LNCaP clone FGC (cell line): Measurements from ENCODE around the gene MTURN.

Experiments used
- DNase-seq: peaks from one replicate; pipeline ENCODE4 v3.0.0-alpha.2; 2011; ENCODE audit warnings: low read depth
- H3K4me3 ChIP-seq: 2 replicates; pipeline ENCODE4 v1.5.1; 2011; ENCODE audit warnings: mild to moderate bottlenecking, low read depth, low read length, control low read depth
- TF ChIP-seq, protein P1 (sequence below): IDR thresholded peaks from 2 replicates; pipeline ENCODE4 v1.5.1; 2012; ENCODE audit warnings: mild to moderate bottlenecking; ENCODE audit not compliant: control insufficient read depth, insufficient read depth; ENCODE audit errors: extremely low read depth

The MTURN gene

DNA sequence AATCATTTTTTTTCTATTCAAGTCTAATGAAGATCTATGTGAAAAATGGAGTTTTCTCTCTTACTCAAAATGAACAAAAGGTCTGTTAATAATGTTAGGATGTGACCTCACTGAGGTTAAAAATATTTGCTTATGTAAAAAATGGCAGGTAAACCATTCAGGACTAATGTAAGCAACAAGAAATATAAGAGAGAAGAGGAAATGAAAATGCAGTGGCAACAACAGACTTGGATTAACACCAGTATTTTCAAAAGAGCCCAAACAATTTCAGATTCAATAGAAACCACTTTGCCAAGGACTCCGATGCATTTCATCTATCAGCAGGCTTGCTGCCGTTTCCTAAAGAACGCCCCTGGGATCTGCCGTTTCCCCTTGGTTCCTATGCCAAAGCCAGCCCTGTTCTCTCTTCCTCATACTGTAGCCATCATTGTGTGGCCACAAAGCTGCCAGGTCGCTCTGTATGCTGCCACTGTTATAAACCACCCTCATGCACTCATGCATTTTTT is 66.4 kb downstream of the MTURN start:
- TF ChIP-seq, protein P1, sequence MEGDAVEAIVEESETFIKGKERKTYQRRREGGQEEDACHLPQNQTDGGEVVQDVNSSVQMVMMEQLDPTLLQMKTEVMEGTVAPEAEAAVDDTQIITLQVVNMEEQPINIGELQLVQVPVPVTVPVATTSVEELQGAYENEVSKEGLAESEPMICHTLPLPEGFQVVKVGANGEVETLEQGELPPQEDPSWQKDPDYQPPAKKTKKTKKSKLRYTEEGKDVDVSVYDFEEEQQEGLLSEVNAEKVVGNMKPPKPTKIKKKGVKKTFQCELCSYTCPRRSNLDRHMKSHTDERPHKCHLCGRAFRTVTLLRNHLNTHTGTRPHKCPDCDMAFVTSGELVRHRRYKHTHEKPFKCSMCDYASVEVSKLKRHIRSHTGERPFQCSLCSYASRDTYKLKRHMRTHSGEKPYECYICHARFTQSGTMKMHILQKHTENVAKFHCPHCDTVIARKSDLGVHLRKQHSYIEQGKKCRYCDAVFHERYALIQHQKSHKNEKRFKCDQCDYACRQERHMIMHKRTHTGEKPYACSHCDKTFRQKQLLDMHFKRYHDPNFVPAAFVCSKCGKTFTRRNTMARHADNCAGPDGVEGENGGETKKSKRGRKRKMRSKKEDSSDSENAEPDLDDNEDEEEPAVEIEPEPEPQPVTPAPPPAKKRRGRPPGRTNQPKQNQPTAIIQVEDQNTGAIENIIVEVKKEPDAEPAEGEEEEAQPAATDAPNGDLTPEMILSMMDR: no peak

DNA sequence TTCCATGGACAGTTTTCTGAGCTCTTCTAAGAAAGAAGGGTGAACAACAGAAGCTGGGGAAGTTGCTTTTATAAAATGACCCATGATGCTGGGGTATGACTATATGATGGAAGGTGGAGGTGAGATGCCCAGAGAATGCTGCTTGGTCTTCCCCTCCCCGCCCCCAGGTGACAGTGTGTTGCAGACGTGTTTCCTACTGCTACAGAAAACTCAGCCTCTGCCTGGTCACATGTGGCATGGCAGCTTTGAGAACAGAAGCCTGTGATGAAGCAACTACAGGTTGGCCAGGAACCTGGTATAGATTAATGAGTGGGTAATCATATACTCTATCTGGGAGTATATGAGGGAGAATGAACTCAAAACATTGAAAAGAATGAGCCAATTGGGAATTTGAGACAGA is 67.1 kb downstream of the MTURN start:
- DNase-seq: no peak
- TF ChIP-seq, protein P1: no peak
- H3K4me3 ChIP-seq: no peak overlapping the region

More for the DNA sequence above, 66.4 kb downstream of the MTURN start:
- no peak for DNase-seq
- H3K4me3 ChIP-seq: no peak overlapping the region

DNA sequence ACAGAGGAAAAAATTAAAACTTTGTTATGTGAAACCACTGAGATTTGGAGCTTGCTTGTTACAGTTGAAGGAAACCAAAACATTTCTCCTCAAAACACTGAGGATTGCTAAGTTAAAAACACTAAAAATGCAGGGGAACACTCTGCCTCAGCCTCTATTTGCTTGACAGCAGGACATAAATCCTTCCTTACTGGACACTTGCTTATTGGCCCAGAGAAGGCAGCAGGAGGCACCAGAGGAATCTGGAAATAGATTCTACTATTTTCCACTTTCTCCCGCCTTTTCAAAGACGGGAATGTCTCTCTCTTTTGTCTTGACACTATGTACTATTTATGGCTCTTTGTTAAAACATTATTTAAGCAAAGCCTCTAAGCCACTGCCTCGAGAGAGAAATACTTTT is 67.9 kb downstream of the MTURN start:
- no peak overlapping the region for H3K4me3 ChIP-seq
- no peak for DNase-seq
- TF ChIP-seq, protein P1: no peak

DNA sequence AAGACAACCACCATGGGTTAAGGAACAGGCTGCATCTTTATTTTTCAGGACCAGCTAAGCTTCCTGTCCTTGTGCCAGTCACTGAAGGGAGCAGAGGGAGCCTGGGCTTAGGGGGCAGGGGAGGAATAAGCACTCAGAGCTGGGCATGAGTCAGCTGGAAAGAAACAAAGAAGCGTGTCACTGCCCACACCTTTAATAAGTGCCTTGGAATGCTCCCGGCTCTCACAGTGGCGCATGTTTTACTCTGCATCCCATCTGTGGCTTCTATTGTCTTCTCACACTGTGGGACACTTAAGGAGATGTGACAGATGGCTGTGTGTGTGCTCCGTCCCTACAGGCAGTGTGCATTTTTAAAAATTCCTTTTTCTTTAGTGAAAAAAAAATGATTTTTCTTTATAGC is 71.7 kb downstream of the MTURN start:
- TF ChIP-seq, protein P1: no peak
- H3K4me3 ChIP-seq: no peak overlapping the region
- no peak for DNase-seq

DNA sequence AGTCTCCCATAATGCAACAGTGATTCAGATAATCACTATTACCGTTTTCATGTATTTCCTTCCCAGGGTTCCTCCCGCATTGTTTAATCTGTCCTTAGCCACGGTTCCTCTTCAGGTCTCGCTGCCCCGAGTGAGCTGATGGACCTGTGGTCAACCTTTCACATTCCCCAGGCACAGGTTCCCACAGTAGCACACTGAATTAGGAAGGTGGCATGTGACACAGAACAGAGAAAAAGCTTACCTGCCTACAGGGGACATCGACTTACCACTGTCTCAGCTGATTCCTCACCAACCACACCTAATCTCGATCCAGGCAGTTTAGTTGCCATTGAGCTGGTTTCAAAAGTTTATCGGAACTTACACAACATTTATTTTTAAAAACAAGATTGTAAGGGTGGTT is 72.2 kb downstream of the MTURN start:
- no peak overlapping the region for H3K4me3 ChIP-seq
- no peak for DNase-seq
- TF ChIP-seq, protein P1: no peak

DNA sequence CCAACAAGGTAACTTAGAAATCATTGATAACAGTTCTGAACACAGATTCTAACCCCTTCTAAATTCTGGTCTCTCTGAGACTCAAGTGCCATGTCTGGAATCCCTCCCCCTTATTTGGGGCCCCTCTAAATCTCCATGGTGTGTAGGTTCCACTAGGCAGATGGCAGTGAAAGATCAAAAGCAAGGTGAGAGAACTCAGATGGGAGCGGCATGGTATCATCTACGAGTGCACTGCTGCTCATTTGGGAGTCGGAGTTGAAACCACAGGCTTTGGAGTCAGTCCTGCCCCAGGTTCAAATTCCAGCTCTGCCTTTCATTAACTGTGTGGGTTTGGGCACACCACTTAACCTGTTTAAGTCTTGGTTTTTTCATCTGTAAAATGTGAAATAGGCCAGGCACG is 72.6 kb downstream of the MTURN start:
- H3K4me3 ChIP-seq: no peak overlapping the region
- TF ChIP-seq, protein P1: no peak
- DNase-seq: no peak

DNA sequence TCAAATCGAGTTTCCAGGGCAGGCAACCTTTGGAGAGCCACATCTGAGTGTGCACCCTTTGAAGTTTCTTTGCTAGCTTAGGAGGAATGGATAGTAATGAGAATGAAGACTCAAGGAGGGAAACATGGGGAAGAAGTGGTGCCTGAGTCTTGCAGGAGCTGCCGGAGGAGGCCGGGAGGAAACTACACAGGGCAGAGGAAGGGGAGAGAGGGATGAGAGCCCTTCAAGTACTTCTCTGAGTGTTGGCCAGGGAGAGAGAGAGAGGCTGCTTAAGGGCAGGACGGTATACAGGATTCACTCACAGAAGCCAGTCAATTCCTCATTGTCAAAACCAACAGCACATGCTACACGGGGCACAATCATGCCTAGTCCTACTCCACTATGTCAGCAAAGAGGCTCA is 75.2 kb downstream of the MTURN start:
- H3K4me3 ChIP-seq: no peak overlapping the region
- TF ChIP-seq, protein P1: no peak
- DNase-seq: no peak
